Mesendoderm (in vitro differentiated cells): Measurements from ENCODE around the gene PTGER4.

ENCODE experiments used
- DNase-seq: peaks from one replicate; pipeline ENCODE4 v3.0.0; 2013
- H2AK5ac ChIP-seq: 2 replicates; pipeline ENCODE4 v1.6.1; 2013; ENCODE audit warnings: low read length, inconsistent platforms
- H2BK120ac ChIP-seq: 2 replicates; pipeline ENCODE4 v1.6.1; 2013; ENCODE audit warnings: low read depth, mild to moderate bottlenecking, low read length, moderate library complexity, mixed read lengths
- H2BK15ac ChIP-seq: replicated peaks from 2 replicates; pipeline ENCODE4 v1.6.1; 2013; ENCODE audit warnings: low read depth, mild to moderate bottlenecking, moderate library complexity
- H2BK5ac ChIP-seq: 2 replicates; pipeline ENCODE4 v1.6.1; 2013; ENCODE audit warnings: low read length, inconsistent platforms
- H3K18ac ChIP-seq: 2 replicates; pipeline ENCODE4 v1.6.1; 2013; ENCODE audit warnings: mild to moderate bottlenecking, low read length, mixed read lengths
- H3K23ac ChIP-seq: one replicate; pipeline ENCODE4 v1.6.1; 2013; ENCODE audit warnings: low read length
- H3K27ac ChIP-seq: 2 replicates; pipeline ENCODE4 v1.5.1; 2013; ENCODE audit warnings: low read depth, mild to moderate bottlenecking, inconsistent platforms, low read length, moderate library complexity
- H3K27me3 ChIP-seq: 2 replicates; pipeline ENCODE4 v1.6.1; 2013; ENCODE audit warnings: low read length, control low read depth, mild to moderate bottlenecking, inconsistent platforms; ENCODE audit not compliant: insufficient read depth, poor library complexity
- H3K36me3 ChIP-seq: 2 replicates; pipeline ENCODE4 v1.6.1; 2013; ENCODE audit warnings: low read length, inconsistent platforms; ENCODE audit not compliant: control insufficient read depth, insufficient read depth
- H3K4ac ChIP-seq: one replicate; pipeline ENCODE4 v1.6.1; 2013; ENCODE audit warnings: low read depth, mild to moderate bottlenecking, low read length, moderate library complexity
- H3K4me1 ChIP-seq: 2 replicates; pipeline ENCODE4 v1.6.1; 2013; ENCODE audit warnings: low read depth, low read length, inconsistent platforms; ENCODE audit not compliant: control insufficient read depth
- H3K4me2 ChIP-seq: 2 replicates; pipeline ENCODE4 v1.6.1; 2013; ENCODE audit warnings: low read length
- H3K4me3 ChIP-seq: 2 replicates; pipeline ENCODE4 v1.5.1; 2013; ENCODE audit warnings: mild to moderate bottlenecking, low read length
- H3K56ac ChIP-seq: one replicate; pipeline ENCODE4 v1.6.1; 2013; ENCODE audit warnings: low read length
- H3K79me1 ChIP-seq: 2 replicates; pipeline ENCODE4 v1.6.1; 2013; ENCODE audit warnings: low read length, inconsistent platforms
- H3K79me2 ChIP-seq: 2 replicates; pipeline ENCODE4 v1.6.1; 2013; ENCODE audit warnings: mild to moderate bottlenecking, low read length; ENCODE audit not compliant: control insufficient read depth, insufficient read depth
- H3K9ac ChIP-seq: 2 replicates; pipeline ENCODE4 v1.6.1; 2013; ENCODE audit warnings: low read length, inconsistent platforms
- H4K5ac ChIP-seq: one replicate; pipeline ENCODE4 v1.6.1; 2013; ENCODE audit warnings: low read length
- H4K8ac ChIP-seq: one replicate; pipeline ENCODE4 v1.6.1; 2013; ENCODE audit warnings: low read depth, mild to moderate bottlenecking, control low read depth, low read length, moderate library complexity
- WGBS: extraction: QIAGEN DNeasy Blood & Tissue Kit; methylation state at CpG from one replicate; pipeline ENCODE4 v1.1.7; 2013; ENCODE audit warnings: low lambda C conversion rate, missing lambda C conversion rate; ENCODE audit not compliant: insufficient coverage; ENCODE audit errors: extremely low coverage; 5-methylcytosine and 5-hydroxymethylcytosine counted together

Gene PTGER4

GRCh38 chr5:40646266-40646665, 33.4 kb upstream of the PTGER4 start:
- Histone ChIP-seq H3K4ac (no peak overlapping the region), H3K27ac (no peak overlapping the region), H2AK5ac (no peak overlapping the region)

GRCh38 chr5:40648150-40648549, 31.6 kb upstream of the PTGER4 start:
- no peaks in the 10 kb centered on the region for H3K4me1 ChIP-seq
- no peaks in the 10 kb centered on the region for H3K79me1 ChIP-seq
- H3K23ac ChIP-seq = no peak overlapping the region
- H3K27me3 ChIP-seq = no peaks in the 10 kb centered on the region
- H3K79me2 ChIP-seq = no peaks in the 10 kb centered on the region
- no peak overlapping the region for H3K9ac ChIP-seq
- no peak overlapping the region for H4K8ac ChIP-seq
- no peak overlapping the region for H4K5ac ChIP-seq
- WGBS = no CpG with 5 or more reads among the region's 1 CpG
- H3K36me3 ChIP-seq = no peaks in the 10 kb centered on the region
- no peak for DNase-seq
- H3K4ac ChIP-seq = no peak overlapping the region
- H2BK15ac ChIP-seq = no peak overlapping the region
- H3K18ac ChIP-seq = no peak overlapping the region
- no peak overlapping the region for H2AK5ac ChIP-seq
- no peak overlapping the region for H3K4me2 ChIP-seq
- H3K27ac ChIP-seq = no peak overlapping the region
- no peak overlapping the region for H2BK120ac ChIP-seq
- no peak overlapping the region for H3K56ac ChIP-seq
- no peak overlapping the region for H2BK5ac ChIP-seq
- no peak overlapping the region for H3K4me3 ChIP-seq

More at GRCh38 chr5:40646266-40646665, 33.4 kb upstream of the PTGER4 start:
- Histone ChIP-seq H3K4me3 (no peak overlapping the region), H3K23ac (no peak overlapping the region), H3K4me2 (no peak overlapping the region), H3K79me1 (no peaks in the 10 kb centered on the region), H2BK120ac (no peak overlapping the region), H3K56ac (no peak overlapping the region), H3K27me3 (no peaks in the 10 kb centered on the region), H3K9ac (no peak overlapping the region), H2BK5ac (no peak overlapping the region), H2BK15ac (no peak overlapping the region), H3K4me1 (no peaks in the 10 kb centered on the region), H3K36me3 (no peaks in the 10 kb centered on the region), H3K18ac (no peak overlapping the region), H4K5ac (no peak overlapping the region), H4K8ac (no peak overlapping the region), H3K79me2 (no peaks in the 10 kb centered on the region)
- no CpG with 5 or more reads among the region's 3 CpGs for WGBS
- DNase-seq = no peak

GRCh38 chr5:40649463-40650030, 30.2 kb upstream of the PTGER4 start:
- Histone ChIP-seq H2BK5ac (no peak overlapping the region), H3K4ac (no peak overlapping the region), H4K5ac (no peak overlapping the region), H3K36me3 (no peaks in the 10 kb centered on the region), H2BK120ac (no peak overlapping the region), H3K9ac (no peak overlapping the region), H2BK15ac (no peak overlapping the region), H3K27me3 (no peaks in the 10 kb centered on the region), H3K27ac (no peak overlapping the region), H3K56ac (no peak overlapping the region), H3K18ac (no peak overlapping the region), H3K4me3 (no peak overlapping the region), H3K23ac (no peak overlapping the region), H3K79me1 (no peaks in the 10 kb centered on the region), H3K79me2 (no peaks in the 10 kb centered on the region), H4K8ac (no peak overlapping the region), H3K4me1 (no peaks in the 10 kb centered on the region), H2AK5ac (no peak overlapping the region), H3K4me2 (no peak overlapping the region)
- no peak for DNase-seq
- no CpG with 5 or more reads among the region's 4 CpGs for WGBS

GRCh38 chr5:40651201-40651600, 28.5 kb upstream of the PTGER4 start:
- no peak overlapping the region for H3K56ac ChIP-seq
- no peak overlapping the region for H3K9ac ChIP-seq
- H3K18ac ChIP-seq = no peak overlapping the region
- H3K4me2 ChIP-seq = no peak overlapping the region
- H2BK5ac ChIP-seq = no peak overlapping the region
- WGBS = no CpG with 5 or more reads among the region's 3 CpGs
- no peaks in the 10 kb centered on the region for H3K79me1 ChIP-seq
- H3K27me3 ChIP-seq = no peaks in the 10 kb centered on the region
- no peak overlapping the region for H4K8ac ChIP-seq
- no peaks in the 10 kb centered on the region for H3K4me1 ChIP-seq
- no peak overlapping the region for H3K23ac ChIP-seq
- no peak overlapping the region for H3K4me3 ChIP-seq
- H3K36me3 ChIP-seq = no peaks in the 10 kb centered on the region
- no peak overlapping the region for H2BK120ac ChIP-seq
- H3K27ac ChIP-seq = no peak overlapping the region
- no peak overlapping the region for H4K5ac ChIP-seq
- no peaks in the 10 kb centered on the region for H3K79me2 ChIP-seq
- DNase-seq = no peak
- no peak overlapping the region for H2BK15ac ChIP-seq
- H3K4ac ChIP-seq = no peak overlapping the region
- no peak overlapping the region for H2AK5ac ChIP-seq

- Histone ChIP-seq H3K79me1 (no peaks in the 10 kb centered on the region), H3K23ac (no peak overlapping the region), H2AK5ac (no peak overlapping the region), H3K79me2 (no peaks in the 10 kb centered on the region), H3K36me3 (no peaks in the 10 kb centered on the region), H3K27me3 (no peaks in the 10 kb centered on the region), H2BK5ac (no peak overlapping the region), H3K56ac (no peak overlapping the region), H3K27ac (no peak overlapping the region), H4K8ac (no peak overlapping the region), H3K9ac (no peak overlapping the region), H3K4me3 (no peak overlapping the region), H4K5ac (no peak overlapping the region), H2BK120ac (no peak overlapping the region), H2BK15ac (no peak overlapping the region), H3K4me1 (no peaks in the 10 kb centered on the region), H3K4me2 (no peak overlapping the region), H3K18ac (no peak overlapping the region), H3K4ac (no peak overlapping the region)
- DNase-seq = no peak
- WGBS = no CpG with 5 or more reads among the region's 8 CpGs
These were observed 27.1 kb upstream of the PTGER4 start for GRCh38 chr5:40652441-40653220.
